ENCODE data around the gene CCNDBP1. TPM values are rescaled to one million over a fixed set of nuclear protein-coding genes. Genes with fewer than 3 reads are reported as not detected.

Gene CCNDBP1
- total and polyA plus RNA-seq, 4 donors: 29.8 to 73.4 (median 59.6) TPM

- Histone ChIP-seq H3K4me3 (no peak overlapping the region), H3K36me3 (ENCODE audit: control insufficient read depth in 4 of 4, insufficient read depth in 4 of 4, low read length in 4 of 4) (no peaks in the 10 kb centered on the region), H3K4me1 (ENCODE audit: control insufficient read depth in 5 of 5, insufficient read depth in 5 of 5, low read length in 5 of 5) (no peaks in the 10 kb centered on the region), H3K27ac (ENCODE audit: low read depth in 1 of 2, low read length in 1 of 2) (no peak overlapping the region), H3K9ac (ENCODE audit: insufficient read depth in 1 of 2, low read length in 2 of 2) (no peak overlapping the region), H3K27me3 (ENCODE audit: control insufficient read depth in 3 of 3, insufficient read depth in 3 of 3, low read length in 2 of 3) (no peaks in the 10 kb centered on the region), H3K9me3 (ENCODE audit: control insufficient read depth in 4 of 4, insufficient read depth in 3 of 4, low read length in 3 of 4) (no peaks in the 10 kb centered on the region)
- no peak for DNase-seq
- ATAC-seq (ENCODE audit: insufficient read depth, low FRiP score): no peak
- WGBS, 2 donors: 90 to 92% methylated on average over 2 of the region's 2 CpGs
- no peak for TF ChIP-seq CTCF (IDR thresholded peaks at IDR 0.05; ENCODE audit: control extremely low read depth, extremely low read depth)
Measured at GRCh38 chr15:43243020-43243645, 57.9 kb downstream of the CCNDBP1 start.

- H3K9me3 ChIP-seq (ENCODE audit: control insufficient read depth in 4 of 4, insufficient read depth in 3 of 4, low read length in 3 of 4): no peaks in the 10 kb centered on the region
- ATAC-seq (ENCODE audit: insufficient read depth, low FRiP score): no peak
- H3K4me3 ChIP-seq: no peak overlapping the region
- H3K4me1 ChIP-seq (ENCODE audit: control insufficient read depth in 5 of 5, insufficient read depth in 5 of 5, low read length in 5 of 5): no peaks in the 10 kb centered on the region
- TF ChIP-seq CTCF (IDR thresholded peaks at IDR 0.05; ENCODE audit: control extremely low read depth, extremely low read depth): no peak
- no peaks in the 10 kb centered on the region for H3K27me3 ChIP-seq (ENCODE audit: control insufficient read depth in 3 of 3, insufficient read depth in 3 of 3, low read length in 2 of 3)
- H3K9ac ChIP-seq (ENCODE audit: insufficient read depth in 1 of 2, low read length in 2 of 2): no peak overlapping the region
- no peak overlapping the region for H3K27ac ChIP-seq (ENCODE audit: low read depth in 1 of 2, low read length in 1 of 2)
- WGBS, 2 donors: 88 to 95% methylated on average over 4 of the region's 4 CpGs
- H3K36me3 ChIP-seq (ENCODE audit: control insufficient read depth in 4 of 4, insufficient read depth in 4 of 4, low read length in 4 of 4): no peaks in the 10 kb centered on the region
- no peak for DNase-seq
Measured at GRCh38 chr15:43244092-43244491, 58.9 kb downstream of the CCNDBP1 start.

- no peak for TF ChIP-seq CTCF (IDR thresholded peaks at IDR 0.05; ENCODE audit: control extremely low read depth, extremely low read depth)
- no peaks in the 10 kb centered on the region for H3K9me3 ChIP-seq (ENCODE audit: control insufficient read depth in 4 of 4, insufficient read depth in 3 of 4, low read length in 3 of 4)
- DNase-seq: no peak
- H3K9ac ChIP-seq (ENCODE audit: insufficient read depth in 1 of 2, low read length in 2 of 2): no peak overlapping the region
- H3K4me3 ChIP-seq: no peak overlapping the region
- no peaks in the 10 kb centered on the region for H3K4me1 ChIP-seq (ENCODE audit: control insufficient read depth in 5 of 5, insufficient read depth in 5 of 5, low read length in 5 of 5)
- 46 to 58% methylated on average over 6 of the region's 6 CpGs for WGBS, 2 donors
- no peak for ATAC-seq (ENCODE audit: insufficient read depth, low FRiP score)
- no peak overlapping the region for H3K27ac ChIP-seq (ENCODE audit: low read depth in 1 of 2, low read length in 1 of 2)
- H3K27me3 ChIP-seq (ENCODE audit: control insufficient read depth in 3 of 3, insufficient read depth in 3 of 3, low read length in 2 of 3): no peaks in the 10 kb centered on the region
- H3K36me3 ChIP-seq (ENCODE audit: control insufficient read depth in 4 of 4, insufficient read depth in 4 of 4, low read length in 4 of 4): no peaks in the 10 kb centered on the region
Measured at GRCh38 chr15:43246261-43246774, 61.1 kb downstream of the CCNDBP1 start.

Other genes with a start within 250 kb of the CCNDBP1 start
- 10 to 100 TPM; 25.9 to 70.3 TPM for gene UBR1, start 79.4 kb upstream of the CCNDBP1 start, total RNA-seq
- 1 to 10 TPM; 5.7 to 8.6 TPM for gene UBR1, start 79.4 kb upstream of the CCNDBP1 start, polyA plus RNA-seq
- gene TMEM62, start 51.8 kb upstream of the CCNDBP1 start, total RNA-seq: 10 to 100 TPM; 25.0 to 25.7 TPM
- gene TMEM62, start 51.8 kb upstream of the CCNDBP1 start, polyA plus RNA-seq: 10 to 100 TPM; 15.1 to 18.2 TPM
- 10 to 100 TPM in 1 of 2 donors, under 1 TPM in 1; 0.18 to 11.1 TPM for gene EPB42, start 35.6 kb downstream of the CCNDBP1 start, total RNA-seq
- under 1 TPM in 1 of 2 donors, not detected in 1; 0.03 TPM for gene EPB42, start 35.6 kb downstream of the CCNDBP1 start, polyA plus RNA-seq
- under 1 TPM in 1 of 2 donors, not detected in 1; 0.15 TPM for gene TGM5, start 81.5 kb downstream of the CCNDBP1 start, total RNA-seq
- gene TGM5, start 81.5 kb downstream of the CCNDBP1 start, polyA plus RNA-seq: not detected
- not detected for gene TGM7, start 116.9 kb downstream of the CCNDBP1 start, total RNA-seq
- gene TGM7, start 116.9 kb downstream of the CCNDBP1 start, polyA plus RNA-seq: not detected
- gene LCMT2, start 145.2 kb downstream of the CCNDBP1 start, total RNA-seq: 10 to 100 TPM in 1 of 2 donors, 1 to 10 TPM in 1; 3.4 to 10.6 TPM
- gene LCMT2, start 145.2 kb downstream of the CCNDBP1 start, polyA plus RNA-seq: 1 to 10 TPM; 3.3 to 5.4 TPM
- gene ZSCAN29, start 185.6 kb downstream of the CCNDBP1 start, total RNA-seq: 10 to 100 TPM; 20.1 to 37.7 TPM
- 1 to 10 TPM; 6.4 to 7.5 TPM for gene ZSCAN29, start 185.6 kb downstream of the CCNDBP1 start, polyA plus RNA-seq
- 10 to 100 TPM; 16.5 to 17.0 TPM for gene TUBGCP4, start 185.7 kb downstream of the CCNDBP1 start, total RNA-seq
- gene TUBGCP4, start 185.7 kb downstream of the CCNDBP1 start, polyA plus RNA-seq: 1 to 10 TPM; 5.4 to 7.6 TPM